ENCODE data around the gene DDX55.
A peak's percentile ranks its signal among the peaks of the same experiment; 100 is the strongest.

DDX55 gene

GRCh38 chr12:123633379-123634141 is 31.7 kb downstream of the DDX55 start, which contains the start of the genes EIF2B1 and GTF2H3:
TSS of gene EIF2B1 (minus strand) at chr12:123633686. CDS start at chr12:123633557, 129 bp downstream.
TSS of gene GTF2H3 (plus strand) at chr12:123633829. CDS start at chr12:123633860, 31 bp downstream.
- TF ChIP-seq CTCF (IDR thresholded peaks at IDR 0.05; ENCODE audit: low read depth, low read length) = no peak
- DNase-seq (ENCODE audit: low read depth in 2 of 2) = peak; percentile 96
- peak within 1 kb of the TSS; percentile 91 to 94 for H3K4me3 ChIP-seq (replicated peaks in 1 of 2; ENCODE audit: low read depth in 2 of 2, low read length in 2 of 2)

GRCh38 chr12:123634142-123634561 is 32.3 kb downstream of the DDX55 start:
- no peak for DNase-seq (ENCODE audit: low read depth in 2 of 2)
- peak overlapping the region; percentile 91 to 94 for H3K4me3 ChIP-seq (replicated peaks in 1 of 2; ENCODE audit: low read depth in 2 of 2, low read length in 2 of 2)
- no peak for TF ChIP-seq CTCF (IDR thresholded peaks at IDR 0.05; ENCODE audit: low read depth, low read length)

GRCh38 chr12:123643911-123644310 is 42.0 kb downstream of the DDX55 start:
- no peak overlapping the region for H3K4me3 ChIP-seq (replicated peaks in 1 of 2; ENCODE audit: low read depth in 2 of 2, low read length in 2 of 2)
- no peak for DNase-seq (ENCODE audit: low read depth in 2 of 2)
- no peak for TF ChIP-seq CTCF (IDR thresholded peaks at IDR 0.05; ENCODE audit: low read depth, low read length)

- no peak for DNase-seq (ENCODE audit: low read depth in 2 of 2)
- no peak for TF ChIP-seq CTCF (IDR thresholded peaks at IDR 0.05; ENCODE audit: low read depth, low read length)
- no peak overlapping the region for H3K4me3 ChIP-seq (replicated peaks in 1 of 2; ENCODE audit: low read depth in 2 of 2, low read length in 2 of 2)
Observed at GRCh38 chr12:123645380-123645779, 43.5 kb downstream of the DDX55 start.

GRCh38 chr12:123645878-123646277 is 44.0 kb downstream of the DDX55 start:
- no peak for DNase-seq (ENCODE audit: low read depth in 2 of 2)
- H3K4me3 ChIP-seq (replicated peaks in 1 of 2; ENCODE audit: low read depth in 2 of 2, low read length in 2 of 2) = no peak overlapping the region
- TF ChIP-seq CTCF (IDR thresholded peaks at IDR 0.05; ENCODE audit: low read depth, low read length) = no peak

GRCh38 chr12:123648401-123648800 is 46.5 kb downstream of the DDX55 start:
- DNase-seq (ENCODE audit: low read depth in 2 of 2) = no peak
- H3K4me3 ChIP-seq (replicated peaks in 1 of 2; ENCODE audit: low read depth in 2 of 2, low read length in 2 of 2) = no peak overlapping the region
- TF ChIP-seq CTCF (IDR thresholded peaks at IDR 0.05; ENCODE audit: low read depth, low read length) = no peak
